CD4-positive, alpha-beta T cell (primary cell): ENCODE measurements around the gene TC2N. TPM values are rescaled to one million over a fixed set of nuclear protein-coding genes. Genes with fewer than 3 reads are reported as not detected.
A peak's percentile ranks its signal among the peaks of the same experiment; 100 is the strongest.

ENCODE experiments used
- ATAC-seq: fragments of 200-7000 bp; cut with Tn5 transposase; one replicate; pipeline ENCODE4 v1.10.0; 2022; ENCODE audit warnings: mild to moderate bottlenecking; ENCODE audit not compliant: poor library complexity
- CTCF ChIA-PET: fragments of 350-600 bp; sonication (Branson Sonifier 250); formaldehyde crosslinking; loops from one replicate; lab custom pipeline; 2021; ENCODE audit warnings: antibody characterized with exemption, inconsistent platforms; lab: Charles Lee
- POLR2A ChIA-PET: fragments of 350-600 bp; sonication (Branson Sonifier 250); formaldehyde crosslinking; loops from one replicate; lab custom pipeline; 2021; ENCODE audit warnings: antibody characterized with exemption, inconsistent platforms; lab: Charles Lee
- DNase-seq, 14 experiments: peaks; one replicate each; pipeline ENCODE4 v3.0.0-alpha.2; 2013 to 2020; ENCODE audit warnings: mixed read lengths in 2 of 14
- H3K27ac ChIP-seq, 2 donors: one replicate each; pipeline versions ENCODE4 v1.5.1 to v1.7.0; 2013; ENCODE audit warnings: low read length in 2 of 2, low read depth in 1 of 2, mild to moderate bottlenecking in 1 of 2
- H3K27me3 ChIP-seq, 2 experiments: 1 replicate in 1 of 2; 2 replicates in 1 of 2; pipeline versions ENCODE4 v1.6.1 to v1.7.0; 2013; ENCODE audit warnings: low read length in 2 of 2, control low read depth in 1 of 2, mild to moderate bottlenecking in 1 of 2, moderate library complexity in 1 of 2; ENCODE audit not compliant: insufficient read depth in 2 of 2, control insufficient read depth in 1 of 2
- H3K36me3 ChIP-seq: one replicate; pipeline ENCODE4 v1.6.1; 2013; ENCODE audit warnings: low read length, control low read depth; ENCODE audit not compliant: insufficient read depth
- H3K4me1 ChIP-seq: one replicate; pipeline ENCODE4 v1.6.1; 2013; ENCODE audit warnings: low read length, control low read depth; ENCODE audit not compliant: insufficient read depth
- H3K4me3 ChIP-seq: one replicate; pipeline ENCODE4 v1.5.1; 2013; ENCODE audit warnings: mild to moderate bottlenecking, low read length, moderate library complexity
- H3K9me3 ChIP-seq, 2 experiments: 1 replicate in 1 of 2; 2 replicates in 1 of 2; pipeline versions ENCODE4 v1.6.1 to v1.7.0; 2013; ENCODE audit warnings: low read length in 2 of 2, mild to moderate bottlenecking in 2 of 2, control low read depth in 1 of 2, moderate library complexity in 1 of 2; ENCODE audit not compliant: control insufficient read depth in 1 of 2, insufficient read depth in 1 of 2
- H3K27ac Mint-ChIP-seq: one replicate; pipeline ENCODE4 v1.8.0; 2020; ENCODE audit warnings: mixed read lengths
- H3K27me3 Mint-ChIP-seq: one replicate; pipeline ENCODE4 v1.8.0; 2021; ENCODE audit warnings: mixed read lengths
- H3K36me3 Mint-ChIP-seq: one replicate; pipeline ENCODE4 v1.8.0; 2021; ENCODE audit warnings: low read depth, mixed read lengths
- H3K4me1 Mint-ChIP-seq: one replicate; pipeline ENCODE4 v1.8.0; 2021; ENCODE audit warnings: low read depth, mixed read lengths
- H3K4me3 Mint-ChIP-seq: one replicate; pipeline ENCODE4 v1.8.0; 2020; ENCODE audit warnings: mild to moderate bottlenecking, mixed read lengths
- H3K9me3 Mint-ChIP-seq: one replicate; pipeline ENCODE4 v1.8.0; 2020; ENCODE audit warnings: mixed read lengths
- CTCF ChIP-seq: fragments of 200-600 bp; IDR thresholded peaks from one replicate; pipeline ENCODE4 v1.8.0; 2022; ENCODE audit warnings: antibody characterized with exemption, mild to moderate bottlenecking
- intact Hi-C, 2 experiments: fragments of 100-400 bp; cut with DNase I in 1 of 2; cut with micrococcal nuclease in 1 of 2; formaldehyde crosslinking; loops; one replicate each; pipeline versions ENCODE4 v1.15.1 to v1.9.0; 2023 to 2025; cut with DNase I, micrococcal nuclease
- total RNA-seq, 174 experiments: library from RNA in 2 of 174; stranded (reverse) in 2 of 174; gene quantifications; one replicate each; pipeline ENCODE4 v1.2.3 and lab custom pipeline; 2021 to 2026

Gene TC2N
- total RNA-seq, 2 experiments from 2014 or later, result 129 to 138 TPM

- Mint-ChIP-seq H3K27me3 (no peaks in the 10 kb centered on the region), H3K27ac (peak overlapping the region; percentile 90), H3K9me3 (no peaks in the 10 kb centered on the region), H3K4me3 (peak overlapping the region; percentile 93), H3K4me1 (peaks cover 80% of the 10 kb centered on the region), H3K36me3 (peaks cover 47% of the 10 kb centered on the region)
- ATAC-seq (no peak), DNase-seq (peak in 5 of 14 experiments; percentile 9 to 70 (median 46))
- TF ChIP-seq CTCF, result no peak
- H3K27me3 ChIP-seq, result no peaks in the 10 kb centered on the region
- H3K4me3 ChIP-seq, result peak overlapping the region; percentile 63
- H3K9me3 ChIP-seq, result no peaks in the 10 kb centered on the region
- intact Hi-C loops, result loop anchor here in 1 of 2 experiments (5.0 to 10.0 kb wide), 4 partner anchors 77 to 1078 kb away; partner anchors contain the start of genes GOLGA5 and PPP4R3A
- peaks cover 26% of the 10 kb centered on the region for H3K36me3 ChIP-seq
- CTCF ChIA-PET, result interaction anchor here (0.6 to 2.5 kb wide), 6 partner anchors 9 to 78 kb away, joined by 3 to 12 read pairs (median 4); partner anchors contain the start of gene TC2N
- POLR2A ChIA-PET, result interaction anchor here (0.7 to 4.4 kb wide), 16 partner anchors 10 to 819 kb away, joined by 3 to 42 read pairs (median 6); partner anchors contain the start of gene TC2N
- peak overlapping the region in 1 of 2 donors; percentile 59 for H3K27ac ChIP-seq
- peaks cover 26% of the 10 kb centered on the region for H3K4me1 ChIP-seq
Observed at GRCh38 chr14:91835197-91835919, 32.0 kb downstream of the TC2N start.

GRCh38 chr14:91834571-91834970 is 32.8 kb downstream of the TC2N start:
- POLR2A ChIA-PET, result interaction anchor here (0.9 to 4.4 kb wide), 5 partner anchors 10 to 48 kb away, joined by 3 to 42 read pairs (median 10); no protein-coding TSS in a partner anchor
- no peak for TF ChIP-seq CTCF
- Mint-ChIP-seq H3K27ac (peak overlapping the region; percentile 90), H3K9me3 (no peaks in the 10 kb centered on the region), H3K27me3 (no peaks in the 10 kb centered on the region), H3K36me3 (peaks cover 46% of the 10 kb centered on the region), H3K4me1 (peaks cover 80% of the 10 kb centered on the region), H3K4me3 (peak overlapping the region; percentile 64)
- Histone ChIP-seq H3K4me3 (no peak overlapping the region), H3K36me3 (peaks cover 18% of the 10 kb centered on the region), H3K27ac (no peak overlapping the region), H3K4me1 (peaks cover 23% of the 10 kb centered on the region), H3K9me3 (no peaks in the 10 kb centered on the region), H3K27me3 (no peaks in the 10 kb centered on the region)
- intact Hi-C loops, result loop anchor here in 1 of 2 experiments (10.0 kb wide), 1 partner anchor 960 kb away; the partner anchor contains the start of gene GOLGA5
- CTCF ChIA-PET, result interaction anchor here (1.2 to 2.5 kb wide), 2 partner anchors 50 to 77 kb away, joined by 3 to 12 read pairs; no protein-coding TSS in a partner anchor
- no peak for DNase-seq
- ATAC-seq, result no peak

GRCh38 chr14:91831337-91831736 is 36.0 kb downstream of the TC2N start:
- Histone ChIP-seq H3K36me3 (peaks cover 5% of the 10 kb centered on the region), H3K4me1 (peaks cover 12% of the 10 kb centered on the region), H3K27ac (no peak overlapping the region), H3K9me3 (no peaks in the 10 kb centered on the region), H3K27me3 (no peaks in the 10 kb centered on the region), H3K4me3 (no peak overlapping the region)
- Mint-ChIP-seq H3K27me3 (no peaks in the 10 kb centered on the region), H3K27ac (peak overlapping the region; percentile 19), H3K36me3 (peaks cover 50% of the 10 kb centered on the region), H3K9me3 (no peaks in the 10 kb centered on the region), H3K4me1 (peaks cover 81% of the 10 kb centered on the region), H3K4me3 (no peak overlapping the region)
- DNase-seq (no peak), ATAC-seq (no peak)
- POLR2A ChIA-PET, result interaction anchor here (1.0 to 1.6 kb wide), 5 partner anchors 32 to 49 kb away, joined by 3 to 9 read pairs (median 3); partner anchors contain the start of gene TC2N
- intact Hi-C loops, result loop anchor here in 1 of 2 experiments (10.0 kb wide), 1 partner anchor 963 kb away; the partner anchor contains the start of gene GOLGA5
- CTCF ChIA-PET, result interaction anchor here (0.8 kb wide), 1 partner anchor 80 kb away, joined by 4 read pairs; no protein-coding TSS in a partner anchor
- TF ChIP-seq CTCF, result no peak
